ENCODE measurements around the gene PACRG.

Gene PACRG

GRCh38 chr6:162887981-162888689 is 160.4 kb downstream of the PACRG start:
- in situ Hi-C loops (cut with MboI; ENCODE audit: low pct_unique_long_range_greater_than_20kb, low sequenced_read_pairs, unreplicated experiment): no loop called here
- no peak for DNase-seq (ENCODE audit: low spot score)
- TF ChIP-seq CTCF (IDR thresholded peaks at IDR 0.05; ENCODE audit: extremely low read depth, insufficient read depth, missing control alignments): no peak

GRCh38 chr6:162889303-162889702 is 161.5 kb downstream of the PACRG start:
- TF ChIP-seq CTCF (IDR thresholded peaks at IDR 0.05; ENCODE audit: extremely low read depth, insufficient read depth, missing control alignments): no peak
- DNase-seq (ENCODE audit: low spot score): no peak
- in situ Hi-C loops (cut with MboI; ENCODE audit: low pct_unique_long_range_greater_than_20kb, low sequenced_read_pairs, unreplicated experiment): no loop called here

- no peak for DNase-seq (ENCODE audit: low spot score)
- no peak for TF ChIP-seq CTCF (IDR thresholded peaks at IDR 0.05; ENCODE audit: extremely low read depth, insufficient read depth, missing control alignments)
- in situ Hi-C loops (cut with MboI; ENCODE audit: low pct_unique_long_range_greater_than_20kb, low sequenced_read_pairs, unreplicated experiment): no loop called here
Measured at GRCh38 chr6:162898011-162898410, 170.2 kb downstream of the PACRG start.

- no peak for TF ChIP-seq CTCF (IDR thresholded peaks at IDR 0.05; ENCODE audit: extremely low read depth, insufficient read depth, missing control alignments)
- no peak for DNase-seq (ENCODE audit: low spot score)
- in situ Hi-C loops (cut with MboI; ENCODE audit: low pct_unique_long_range_greater_than_20kb, low sequenced_read_pairs, unreplicated experiment): no loop called here
Measured at GRCh38 chr6:162899148-162899547, 171.4 kb downstream of the PACRG start.

- in situ Hi-C loops (cut with MboI; ENCODE audit: low pct_unique_long_range_greater_than_20kb, low sequenced_read_pairs, unreplicated experiment): no loop called here
- DNase-seq (ENCODE audit: low spot score): no peak
- TF ChIP-seq CTCF (IDR thresholded peaks at IDR 0.05; ENCODE audit: extremely low read depth, insufficient read depth, missing control alignments): no peak
Measured at GRCh38 chr6:162900503-162900902, 172.7 kb downstream of the PACRG start.

GRCh38 chr6:162904069-162904663 is 176.4 kb downstream of the PACRG start:
- in situ Hi-C loops (cut with MboI; ENCODE audit: low pct_unique_long_range_greater_than_20kb, low sequenced_read_pairs, unreplicated experiment): no loop called here
- no peak for TF ChIP-seq CTCF (IDR thresholded peaks at IDR 0.05; ENCODE audit: extremely low read depth, insufficient read depth, missing control alignments)
- DNase-seq (ENCODE audit: low spot score): no peak

All from GM13977 (cell line).